ENCODE measurements around the gene NEUROG1.

NEUROG1 gene, protein sequence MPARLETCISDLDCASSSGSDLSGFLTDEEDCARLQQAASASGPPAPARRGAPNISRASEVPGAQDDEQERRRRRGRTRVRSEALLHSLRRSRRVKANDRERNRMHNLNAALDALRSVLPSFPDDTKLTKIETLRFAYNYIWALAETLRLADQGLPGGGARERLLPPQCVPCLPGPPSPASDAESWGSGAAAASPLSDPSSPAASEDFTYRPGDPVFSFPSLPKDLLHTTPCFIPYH

DNA sequence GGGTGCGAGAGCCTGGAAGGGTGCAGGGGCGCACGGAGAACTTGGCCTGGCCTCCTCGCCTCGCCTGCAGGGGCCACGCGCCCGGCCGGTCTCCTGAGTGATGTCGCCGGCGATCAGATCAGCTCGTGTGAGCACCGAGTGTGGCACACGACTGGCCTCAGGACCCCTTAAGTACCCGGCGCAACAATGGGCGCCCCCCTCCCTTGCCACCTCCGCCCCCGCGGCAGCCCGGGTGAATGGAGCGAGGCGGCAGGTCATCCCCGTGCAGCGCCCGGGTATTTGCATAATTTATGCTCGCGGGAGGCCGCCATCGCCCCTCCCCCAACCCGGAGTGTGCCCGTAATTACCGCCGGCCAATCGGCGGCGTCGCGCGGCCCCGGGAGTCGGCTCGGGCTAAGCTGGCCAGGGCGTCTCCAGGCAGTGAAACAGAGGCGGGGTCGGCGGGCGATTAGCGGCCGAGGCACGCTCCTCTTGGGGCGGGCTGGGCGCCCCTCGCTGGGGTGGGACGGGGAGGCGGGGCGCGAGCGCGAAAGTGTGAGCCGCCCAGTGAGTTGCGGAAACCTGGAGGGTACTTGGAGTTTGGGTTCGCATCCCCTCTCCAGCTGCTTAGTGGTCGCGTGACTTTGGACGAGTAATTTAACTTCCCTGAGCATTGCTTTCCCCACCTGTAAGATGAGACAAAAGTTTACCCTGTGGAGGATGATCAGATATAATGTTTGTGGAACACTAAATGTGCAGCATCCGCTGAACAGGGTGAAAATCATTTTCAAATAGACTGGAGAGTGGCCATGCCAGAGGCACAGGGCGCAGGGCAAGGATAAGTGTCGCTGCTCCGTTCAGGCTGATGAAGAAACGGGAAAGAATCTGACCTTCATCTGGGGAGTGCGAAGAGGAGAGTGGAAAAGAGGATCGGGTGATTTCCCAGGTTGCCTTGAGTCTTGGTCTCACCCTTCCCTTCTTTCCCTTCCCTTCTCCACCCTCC, at the start of gene NEUROG1:
Gene NEUROG1, minus strand, starts transcription at position 145 of the 982 bp plus-strand sequence. CDS start 274 bp downstream, outside the sequence.
- no peak for DNase-seq (ENCODE audit: low read depth in 2 of 2)

DNA sequence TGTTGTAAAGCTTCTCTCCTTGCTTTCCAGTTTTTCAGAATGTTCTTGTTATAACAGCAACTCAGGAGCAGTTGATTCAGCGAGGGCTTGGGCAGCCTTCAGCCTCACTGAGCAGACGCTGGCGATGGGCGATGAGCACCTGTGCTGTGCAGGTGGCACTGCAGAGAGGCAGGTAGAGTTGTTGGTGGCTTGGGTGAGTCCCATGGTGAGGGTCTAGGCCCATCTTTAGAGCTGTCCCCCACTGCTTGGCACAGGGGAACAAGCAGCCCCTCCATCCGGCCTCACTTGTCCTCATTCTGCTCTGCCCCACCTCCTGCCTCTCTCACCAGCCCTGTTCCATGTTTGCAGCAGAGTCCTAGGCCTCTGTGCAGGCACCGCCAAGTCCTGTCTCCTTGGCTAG, 49.2 kb upstream of the NEUROG1 start:
- DNase-seq (ENCODE audit: low read depth in 2 of 2) = no peak

DNA sequence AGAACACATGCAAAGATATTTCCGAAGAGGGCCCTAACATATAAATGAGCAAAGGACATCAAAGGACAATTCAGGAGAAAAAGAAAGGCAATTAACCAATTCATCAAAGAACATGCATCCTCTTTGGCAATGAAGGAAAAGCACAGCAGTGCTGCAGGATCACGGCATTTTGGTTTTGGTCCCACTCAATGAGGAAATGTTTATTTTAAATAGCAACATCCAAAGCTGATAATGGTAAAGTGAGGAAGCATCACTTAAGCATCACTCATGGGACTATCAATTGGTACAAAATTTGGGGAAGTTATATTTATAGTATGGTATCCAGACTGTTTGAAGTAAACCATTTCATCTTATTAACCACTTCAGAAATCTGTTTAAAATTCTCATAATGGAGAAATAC, 48.5 kb upstream of the NEUROG1 start:
- no peak for DNase-seq (ENCODE audit: low read depth in 2 of 2)

DNA sequence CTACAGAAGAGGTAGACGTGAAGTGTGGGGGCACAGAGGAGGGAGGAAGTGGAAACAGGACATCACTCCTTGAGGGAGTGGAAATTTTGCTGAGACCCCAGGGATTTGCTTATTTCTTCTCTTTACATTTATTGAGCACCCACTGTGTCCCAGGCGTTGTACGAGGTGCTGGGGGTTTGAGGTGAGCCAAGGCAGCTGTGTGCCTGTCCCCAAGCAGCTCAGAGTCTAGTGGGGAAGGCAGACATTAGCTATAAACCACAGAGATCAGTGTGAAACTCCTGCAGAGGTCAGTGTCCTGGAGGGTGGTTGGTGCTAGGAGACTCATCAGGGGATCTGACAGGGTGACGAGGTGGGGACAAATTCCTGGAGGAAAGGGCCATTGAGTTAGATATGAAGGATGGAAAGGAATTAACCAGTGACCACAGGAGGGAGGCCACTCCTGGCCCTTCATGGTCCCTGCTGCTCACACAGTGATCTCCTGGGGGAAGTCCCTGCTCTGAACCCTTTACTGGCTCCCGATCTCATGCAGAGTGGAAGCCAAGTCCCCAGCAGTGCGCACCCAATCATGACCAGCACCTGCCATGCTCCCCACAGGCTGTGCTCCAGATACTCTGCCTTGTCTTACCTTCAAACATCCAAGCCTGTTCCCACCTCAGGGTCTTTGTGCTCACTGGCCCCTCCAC, 46.5 kb upstream of the NEUROG1 start:
- no peak for DNase-seq (ENCODE audit: low read depth in 2 of 2)

DNA sequence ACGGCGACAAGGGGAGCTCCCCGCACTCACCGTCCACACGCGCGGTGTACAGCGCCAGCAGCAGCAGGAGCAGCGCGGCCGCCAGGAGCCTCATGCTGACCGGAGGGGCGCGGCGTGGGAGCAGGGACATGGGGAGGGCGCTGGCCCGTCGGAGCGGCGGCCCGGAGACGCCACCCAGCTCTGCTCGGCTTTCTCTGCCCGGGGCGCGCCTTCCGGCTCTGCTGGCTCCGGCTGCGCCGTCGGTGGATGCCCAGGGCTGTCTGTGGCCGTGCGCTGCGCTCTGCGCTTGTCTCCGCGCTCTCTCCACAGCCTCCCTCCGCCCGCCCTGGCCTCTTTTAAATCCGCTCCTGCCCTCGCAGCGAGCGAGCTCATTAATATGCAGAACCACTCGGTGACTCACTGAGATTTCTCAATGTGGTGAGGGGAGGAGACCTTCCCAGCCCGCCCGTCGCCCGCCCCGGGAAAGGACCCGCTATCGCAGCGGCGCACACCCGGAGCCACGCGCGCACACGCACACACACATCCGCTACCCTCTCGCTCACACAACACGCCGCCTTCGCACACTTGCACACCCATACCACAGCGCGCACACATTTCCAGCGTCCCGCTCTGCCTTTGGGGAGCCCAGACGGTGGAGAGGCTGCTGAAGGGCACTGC, 43.0 kb upstream of the NEUROG1 start, which contains the start of gene CXCL14:
Gene CXCL14, minus strand, starts transcription at position 307 of the 657 bp plus-strand sequence. Its CDS starts 213 bp downstream, at position 94.
- no peak for DNase-seq (ENCODE audit: low read depth in 2 of 2)

DNA sequence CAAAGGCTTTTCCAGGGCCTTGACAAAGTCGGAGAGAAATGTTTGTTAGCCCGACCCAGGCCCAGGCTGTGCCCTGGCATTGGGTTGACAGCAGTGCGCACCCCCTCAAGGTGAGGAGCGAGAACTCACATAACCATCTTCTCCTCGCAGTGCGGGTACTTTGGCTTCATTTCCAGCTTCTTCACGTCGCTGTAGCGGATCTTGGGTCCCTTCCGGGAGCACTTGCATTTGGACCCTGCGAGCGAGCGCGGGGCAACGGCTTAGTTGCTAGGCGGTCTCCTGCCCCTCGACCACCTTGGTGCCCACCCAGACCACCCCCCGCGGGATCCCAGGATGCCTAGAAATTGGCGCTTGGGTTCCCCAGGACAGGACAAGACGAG, 42.5 kb upstream of the NEUROG1 start:
- no peak for DNase-seq (ENCODE audit: low read depth in 2 of 2)

DNA sequence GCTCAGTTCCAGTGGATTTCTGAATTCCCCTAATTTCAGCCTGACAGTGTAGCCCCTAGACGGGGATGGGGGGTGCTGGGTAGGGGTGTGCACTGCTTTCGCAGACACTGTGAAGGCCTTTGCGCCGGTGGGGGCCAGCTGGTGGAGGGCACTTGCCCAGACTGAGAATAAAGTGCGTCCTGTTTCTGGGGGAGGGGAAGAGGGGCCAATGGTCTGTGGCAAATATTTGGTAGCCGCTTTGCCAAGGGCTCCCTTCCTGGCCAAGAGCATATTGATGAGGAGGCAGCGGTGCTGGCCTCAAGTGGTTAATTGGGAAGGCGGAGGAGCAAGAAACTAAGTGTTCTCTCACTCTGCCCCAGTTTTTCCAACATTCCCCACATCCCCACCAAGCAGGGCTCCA, 41.7 kb upstream of the NEUROG1 start:
- no peak for DNase-seq (ENCODE audit: low read depth in 2 of 2)

DNA sequence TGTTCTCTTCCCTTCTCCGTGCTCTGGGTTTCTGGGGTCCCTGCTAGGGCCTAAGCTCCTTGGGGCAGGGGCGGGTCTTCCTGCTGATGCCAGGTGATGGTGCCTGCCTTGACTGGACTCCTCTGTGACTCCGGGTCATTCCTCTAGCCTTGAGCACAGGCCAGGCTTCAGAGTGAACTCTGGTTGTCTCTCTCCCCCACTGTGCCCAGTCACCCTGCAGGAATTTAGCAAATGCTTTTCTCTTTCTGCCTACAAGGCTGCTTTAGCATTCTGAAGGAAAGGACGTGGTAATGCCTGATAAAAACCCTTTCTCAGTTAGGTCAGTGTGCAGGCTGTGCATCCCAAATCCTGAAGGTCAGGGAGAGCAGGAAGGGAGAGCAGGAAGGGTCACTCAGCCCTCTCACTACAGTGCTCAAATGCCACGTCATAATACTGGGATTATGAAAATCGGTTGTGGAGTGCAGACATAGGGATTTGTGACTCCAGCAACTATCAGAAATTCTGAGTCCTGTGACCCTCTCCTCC, 40.4 kb upstream of the NEUROG1 start:
- no peak for DNase-seq (ENCODE audit: low read depth in 2 of 2)

DNA sequence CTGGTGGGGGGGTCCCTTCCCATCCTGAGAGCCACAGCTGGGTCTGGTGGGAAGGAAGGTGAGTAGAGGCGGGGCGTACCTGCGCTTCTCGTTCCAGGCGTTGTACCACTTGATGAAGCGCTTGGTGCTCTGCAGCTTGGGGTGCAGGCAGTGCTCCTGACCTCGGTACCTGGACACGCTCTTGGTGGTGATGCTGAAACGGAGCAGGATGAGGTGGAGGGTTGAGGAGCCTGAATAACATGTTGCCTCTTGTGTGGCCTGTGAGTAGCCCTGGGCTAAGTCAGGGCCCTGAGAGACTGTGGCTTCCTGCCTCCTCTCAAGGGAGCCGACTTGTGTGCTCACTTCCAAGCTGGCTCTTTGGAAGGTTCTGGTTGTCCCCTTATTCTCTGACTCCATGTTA, 38.7 kb upstream of the NEUROG1 start:
- no peak for DNase-seq (ENCODE audit: low read depth in 2 of 2)

DNA sequence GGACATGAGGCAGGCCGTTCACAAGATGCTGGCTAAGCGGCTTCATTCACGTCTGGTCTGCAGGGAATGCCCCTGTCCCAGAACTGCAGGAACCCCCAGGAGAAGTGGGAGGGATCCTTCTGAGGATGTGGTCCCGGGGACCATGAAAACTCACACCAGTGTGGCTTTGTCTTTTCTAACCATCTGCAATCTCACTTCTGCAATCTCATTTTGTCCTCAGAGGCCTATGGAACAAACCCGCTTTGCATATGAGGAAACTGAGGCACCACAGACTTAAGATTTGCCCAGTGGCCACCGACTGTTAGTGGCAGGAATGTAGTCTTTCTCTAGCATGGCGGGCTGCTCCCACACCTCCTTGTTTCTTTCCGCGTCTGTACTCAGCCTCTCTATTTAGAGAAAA, 36.1 kb upstream of the NEUROG1 start:
- no peak for DNase-seq (ENCODE audit: low read depth in 2 of 2)

DNA sequence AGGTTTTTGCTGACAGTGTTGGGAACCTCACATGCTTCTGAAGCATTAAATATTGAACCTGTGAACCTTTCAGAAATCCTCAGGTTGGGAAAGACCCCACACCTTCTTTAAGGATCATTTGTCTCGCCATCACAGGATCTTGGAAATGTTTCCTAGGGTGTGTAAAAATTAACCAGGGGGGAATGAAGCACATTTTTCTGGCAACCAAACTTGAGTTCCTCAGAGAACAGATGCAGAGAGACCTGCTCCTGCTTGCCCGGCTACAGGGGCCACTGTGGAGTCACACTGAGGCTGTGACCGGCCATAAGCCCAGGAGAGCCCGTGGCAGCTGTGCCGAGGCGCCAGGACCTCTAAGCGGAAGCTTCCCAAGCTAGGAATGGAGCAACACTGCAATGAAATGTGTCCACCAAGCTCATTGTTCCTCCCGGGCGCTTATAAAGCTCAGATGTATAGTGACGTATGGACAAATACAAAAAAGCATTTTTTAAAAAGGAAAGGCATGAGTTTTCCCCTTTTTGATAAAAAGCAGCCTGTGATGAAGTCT, 35.4 kb upstream of the NEUROG1 start:
- no peak for DNase-seq (ENCODE audit: low read depth in 2 of 2)

DNA sequence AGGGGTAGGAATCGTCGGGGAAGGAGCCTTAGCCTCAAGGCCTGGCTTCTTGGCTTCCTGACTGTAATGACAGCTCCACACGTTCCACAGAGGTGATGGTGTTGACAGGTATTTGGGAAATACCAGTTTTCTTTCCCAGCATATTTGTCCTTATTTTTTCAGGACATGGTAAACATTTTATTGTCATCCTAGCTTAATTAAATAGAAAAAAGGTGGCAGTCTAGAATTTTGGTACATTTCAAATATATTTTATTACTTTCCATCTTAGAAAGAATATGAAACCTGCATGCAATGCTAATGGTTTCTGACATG, 34.6 kb upstream of the NEUROG1 start:
- DNase-seq (ENCODE audit: low read depth in 2 of 2) = no peak

DNA sequence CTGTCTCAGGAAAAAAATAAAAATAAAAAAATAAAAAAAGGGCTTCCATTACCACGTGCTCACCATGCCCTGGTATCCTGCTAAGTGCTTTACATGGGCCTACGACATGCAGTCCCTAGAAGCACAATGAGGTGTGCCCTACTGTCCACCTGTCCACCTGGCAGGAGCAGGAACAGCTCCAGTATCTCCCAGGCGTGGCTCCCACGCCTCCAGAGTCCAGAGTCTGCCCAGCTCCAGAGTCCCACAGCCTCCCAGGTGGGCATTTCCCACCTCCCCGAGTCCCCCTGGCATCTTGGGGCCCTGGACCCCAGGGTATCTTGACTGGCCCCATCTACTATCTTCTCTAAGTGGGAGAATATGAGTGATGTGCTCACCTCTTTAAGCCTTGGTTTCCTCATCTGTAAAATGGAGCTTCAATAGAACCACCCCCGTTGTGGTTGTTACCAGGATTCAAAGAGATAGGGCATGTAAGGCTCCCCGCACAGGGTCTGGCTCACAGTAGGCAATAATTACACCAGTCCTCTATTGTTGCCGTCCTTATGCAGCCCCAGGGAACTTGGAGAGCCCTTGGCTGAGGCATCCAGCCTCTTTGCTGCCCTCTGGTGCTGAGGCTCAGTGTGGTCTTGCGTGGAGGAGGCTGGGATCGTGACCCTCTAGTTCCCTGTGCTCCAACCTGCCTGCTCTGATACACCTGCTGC, 34.1 kb upstream of the NEUROG1 start:
- DNase-seq (ENCODE audit: low read depth in 2 of 2) = no peak

DNA sequence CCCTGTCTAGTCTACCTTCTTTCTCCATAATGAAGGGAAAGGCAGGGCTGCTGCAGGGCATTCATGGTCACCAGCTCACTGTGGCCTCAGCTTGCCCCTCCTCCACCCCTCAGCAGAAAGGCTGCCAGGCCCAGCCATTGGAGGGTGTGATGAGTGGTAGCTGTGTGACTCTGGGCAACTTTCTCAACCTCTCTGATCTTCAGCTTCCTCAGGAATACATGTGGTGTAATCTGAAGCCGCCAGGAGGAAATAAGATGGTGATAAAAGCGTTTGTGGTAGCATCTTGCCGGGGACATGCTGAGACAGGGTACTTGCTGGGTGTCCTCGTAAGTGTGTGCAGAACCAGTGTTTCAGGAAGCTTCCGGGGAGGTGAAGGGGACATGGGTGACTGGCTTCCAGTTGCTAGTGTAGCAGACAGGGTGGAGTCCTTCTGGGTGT, 33.2 kb upstream of the NEUROG1 start:
- DNase-seq (ENCODE audit: low read depth in 2 of 2) = no peak

DNA sequence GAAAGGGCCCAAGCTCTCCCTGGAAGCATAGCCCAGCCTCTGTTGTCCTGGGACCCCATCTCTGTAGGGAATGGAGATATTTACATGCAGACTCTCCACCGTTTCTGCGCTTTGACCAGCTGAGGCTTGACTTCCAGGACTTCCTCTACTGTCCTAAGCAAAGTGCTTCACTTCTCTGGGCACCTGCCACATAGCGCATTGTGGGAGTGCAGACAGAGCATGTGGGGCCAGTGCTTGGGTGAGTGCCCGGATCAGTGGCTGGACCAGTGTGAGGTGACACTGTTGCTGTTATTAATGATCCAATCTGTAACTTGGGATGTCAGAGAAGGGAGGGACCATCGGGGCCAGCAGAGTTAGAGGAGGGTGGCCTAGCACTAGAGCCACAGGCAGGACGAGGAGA, 32.5 kb upstream of the NEUROG1 start:
- no peak for DNase-seq (ENCODE audit: low read depth in 2 of 2)

DNA sequence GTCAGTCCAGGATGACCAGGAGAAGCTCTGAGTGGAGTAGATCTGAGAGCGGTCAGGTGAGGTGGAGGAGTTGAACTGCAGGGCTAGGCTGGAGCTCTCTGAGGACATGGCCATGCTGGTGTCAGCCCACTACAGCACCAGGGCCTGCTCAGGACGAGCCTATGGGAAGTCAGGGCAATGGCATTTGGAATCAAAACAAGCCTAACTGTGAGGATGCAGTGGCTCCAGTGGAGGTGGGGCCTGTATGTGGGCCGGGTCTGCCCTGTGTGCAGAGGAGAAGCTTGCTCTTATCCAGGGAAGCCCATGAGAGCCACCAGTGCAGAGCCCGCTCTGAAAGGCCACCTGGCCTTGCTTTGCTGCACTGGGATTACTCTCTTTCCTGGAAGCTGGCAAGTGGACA, 31.9 kb upstream of the NEUROG1 start:
- no peak for DNase-seq (ENCODE audit: low read depth in 2 of 2)

DNA sequence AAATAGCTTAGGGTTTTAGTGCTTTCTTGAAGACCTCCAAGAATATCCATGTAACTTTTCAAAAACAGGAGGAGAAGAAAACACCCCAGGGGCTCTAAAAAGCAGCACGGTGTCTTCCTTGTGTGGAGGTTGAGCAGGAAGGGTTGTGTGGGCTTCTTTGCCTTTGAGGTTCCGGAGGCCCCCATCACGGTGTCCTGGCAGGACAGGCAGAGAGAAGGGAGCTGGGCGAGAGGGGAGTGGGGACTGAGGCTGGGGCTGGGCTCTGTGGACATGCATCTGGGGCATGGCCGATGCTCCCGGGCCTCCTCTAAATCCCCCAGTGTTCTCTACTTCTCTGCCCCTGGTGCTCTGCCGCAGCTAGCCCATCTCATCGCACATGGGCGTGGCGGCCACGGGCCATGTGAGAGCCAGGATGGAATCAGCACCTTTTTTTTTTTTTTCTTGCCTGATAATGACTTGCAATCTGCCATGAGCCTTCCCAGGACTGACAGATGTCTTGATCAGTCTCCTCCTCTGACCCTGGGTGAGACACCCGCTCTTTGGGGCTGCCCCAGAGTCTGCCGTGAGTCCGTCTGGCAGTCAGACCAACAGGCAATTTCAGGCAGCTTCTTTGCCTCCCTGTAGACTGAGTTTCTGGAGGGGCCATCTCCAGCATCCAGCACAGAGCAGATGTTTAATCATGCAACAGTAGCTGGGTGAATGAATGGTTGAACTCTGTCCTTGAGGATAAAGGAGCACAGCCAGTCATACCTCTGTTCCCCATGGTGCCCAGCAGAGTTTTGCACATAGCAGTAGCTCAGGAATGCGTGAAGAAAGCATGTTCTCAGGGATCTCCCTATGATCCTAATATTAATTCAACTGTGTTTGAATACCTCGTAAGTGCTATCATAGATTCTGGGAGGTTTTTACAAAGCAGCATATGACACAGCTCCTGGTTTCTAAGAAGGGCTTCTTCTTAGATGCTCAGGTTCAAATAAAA, 30.9 kb upstream of the NEUROG1 start:
- no peak for DNase-seq (ENCODE audit: low read depth in 2 of 2)

DNA sequence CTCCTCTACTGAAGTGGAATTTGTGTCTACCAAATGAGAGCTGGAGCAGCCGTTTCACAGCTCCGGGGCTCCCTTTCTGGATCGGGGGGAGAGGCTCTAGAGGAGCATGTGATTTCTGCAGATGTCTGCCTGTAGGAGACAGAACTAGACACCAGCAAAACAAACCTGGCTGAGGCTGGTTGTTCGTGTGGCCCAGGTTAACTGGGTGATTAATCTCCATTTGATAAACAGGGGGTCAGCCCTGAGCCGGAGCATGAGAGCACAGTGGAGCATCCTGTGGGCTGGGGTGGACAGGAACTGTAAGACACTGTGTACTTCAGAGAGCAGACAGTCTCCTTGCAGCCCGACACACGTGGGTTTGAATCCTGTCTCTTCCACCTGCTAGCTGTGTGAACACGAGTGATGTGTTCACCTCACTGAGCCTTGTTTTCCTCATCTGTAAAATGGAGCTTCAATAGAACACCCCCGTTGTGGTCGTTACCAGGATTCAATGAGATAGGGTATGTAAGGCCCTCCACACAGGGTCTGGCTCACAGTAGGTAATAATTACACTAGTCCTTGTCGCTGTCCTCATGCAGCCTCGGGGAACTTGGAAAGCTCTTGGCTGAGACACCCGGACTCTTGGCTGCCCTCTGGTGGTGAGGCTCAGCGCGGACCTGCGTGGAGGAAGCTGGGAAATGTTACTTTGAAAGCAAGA, 30.1 kb upstream of the NEUROG1 start:
- peak; percentile 15 to 47 for DNase-seq (ENCODE audit: low read depth in 2 of 2)

DNA sequence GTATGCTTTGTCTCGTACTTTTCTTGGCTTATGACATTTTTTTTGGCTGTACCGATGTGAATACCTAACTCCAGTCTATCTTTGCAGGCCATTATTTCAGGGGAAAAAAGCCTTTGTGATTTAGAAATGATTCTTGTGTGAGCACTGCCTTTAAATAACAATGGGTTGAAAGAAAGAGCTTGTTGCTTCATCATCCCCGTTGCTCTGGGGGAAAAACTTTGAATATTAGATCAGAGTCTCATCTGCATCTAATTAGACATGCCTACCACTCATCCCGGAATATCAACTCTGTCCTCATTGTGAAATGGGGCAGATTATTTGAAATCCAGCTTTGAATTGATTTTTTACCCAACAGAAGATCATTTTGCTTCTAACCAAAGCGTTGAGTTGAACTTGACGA, 29.5 kb upstream of the NEUROG1 start:
- no peak for DNase-seq (ENCODE audit: low read depth in 2 of 2)

All from stimulated activated CD8-positive, alpha-beta memory T cell treated with anti-CD3 and anti-CD28 coated beads, Interleukin-7, amount 100 ng/mL, for 1 hour (primary cell).